Upper lobe of left lung (tissue), 4 donors: ENCODE results near the gene RPAP2.

Experiments
- CTCF ChIP-seq, 6 experiments: fragments of 450-650 bp in 4 of 6; fragments of 200-600 bp in 2 of 6; sonication (generic) in 2 of 6; IDR thresholded peaks; one replicate each; pipeline ENCODE4 v1.5.1; 2016 to 2019; ENCODE audit warnings: antibody characterized with exemption in 6 of 6
- POLR2A ChIP-seq, 4 donors: fragments of 450-650 bp; IDR thresholded peaks; one replicate each; pipeline ENCODE4 v1.5.1; 2016 to 2017; ENCODE audit warnings: antibody characterized with exemption in 4 of 4, mild to moderate bottlenecking in 2 of 4

- TF ChIP-seq POLR2A (IDR thresholded peaks at IDR 0.05) (no peak), CTCF (IDR thresholded peaks at IDR 0.05) (no peak)
Measured at GRCh38 chr1:92346866-92347640, 48.2 kb downstream of the RPAP2 start.
